K562 (cell line): Measurements from ENCODE around the gene PTPRG. TPM values are rescaled to one million over a fixed set of nuclear protein-coding genes. Genes with fewer than 3 reads are reported as not detected.

Experiments
- ATAC-seq: fragments of 200-7000 bp; cut with Tn5 transposase; 3 replicates; pipeline ENCODE4 v1.9.1; 2020; ENCODE audit warnings: moderate library complexity
- BruUV-seq: library from RNA; stranded (reverse); fragments of 400-500 nt; replicated peaks from 2 replicates; lab custom pipeline; 2021; lab: Mats Ljungman, UMichigan
- CTCF ChIA-PET: fragments of 300-600 bp; formaldehyde crosslinking; extraction: SDS; loops from one replicate; lab custom pipeline; 2021; ENCODE audit warnings: low intra/inter-chr PET ratio; lab: Yijun Ruan, JAX
- POLR2A ChIA-PET: fragments of 300-600, 350-650 bp; sonication (Branson Sonifier 250); formaldehyde crosslinking; extraction: SDS; loops from one replicate; lab custom pipeline; 2021; ENCODE audit warnings: antibody characterized with exemption, inconsistent platforms; lab: Yijun Ruan, JAX
- DNase-seq, 4 experiments: peaks; one replicate each; pipeline versions ENCODE4 v3.0.0 to v3.0.0-alpha.2; 2011 to 2018; ENCODE audit warnings: low spot score in 3 of 4, mixed read lengths in 3 of 4; ENCODE audit errors: extremely low read depth in 1 of 4
- FAIRE-seq: peaks from 2 replicates; lab custom pipeline; 2011; peaks lifted over from hg19 to GRCh38; lab: Jason Lieb, UNC
- H2AFZ ChIP-seq: 2 replicates; pipeline ENCODE4 v1.6.0; 2011; ENCODE audit warnings: low read depth, low read length, control low read depth, inconsistent platforms
- H3K27ac ChIP-seq: fragments of 200-600 bp; 3 replicates; pipeline ENCODE4 v1.8.0; 2011; ENCODE audit warnings: low read depth, mild to moderate bottlenecking, control low read depth, inconsistent platforms, low read length, moderate library complexity, mixed read lengths; ENCODE audit errors: extremely low read depth
- H3K27me3 ChIP-seq, 2 experiments: fragments of 300-600 bp in 1 of 2; 2 replicates in 1 of 2; 3 replicates in 1 of 2; pipeline versions ENCODE4 v1.6.0 to v1.8.0; 2011; ENCODE audit warnings: inconsistent platforms in 2 of 2, low read length in 2 of 2, mild to moderate bottlenecking in 1 of 2, mixed read lengths in 1 of 2, moderate library complexity in 1 of 2; ENCODE audit not compliant: control insufficient read depth in 2 of 2, insufficient read depth in 2 of 2
- H3K36me3 ChIP-seq: fragments of 300-600 bp; 3 replicates; pipeline ENCODE4 v1.8.0; 2011; ENCODE audit warnings: mild to moderate bottlenecking, low read length, inconsistent platforms; ENCODE audit not compliant: control insufficient read depth, insufficient read depth
- H3K4me1 ChIP-seq, 2 experiments: fragments of 200-600 bp in 1 of 2; replicated peaks in 1 of 2; 2 replicates in 1 of 2; 3 replicates in 1 of 2; pipeline versions ENCODE4 v1.5.1 to v1.8.0; 2011; ENCODE audit warnings: inconsistent platforms in 2 of 2, low read length in 2 of 2, mild to moderate bottlenecking in 1 of 2, mixed read lengths in 1 of 2, moderate library complexity in 1 of 2; ENCODE audit not compliant: control insufficient read depth in 2 of 2, insufficient read depth in 2 of 2
- H3K4me2 ChIP-seq: 2 replicates; pipeline ENCODE4 v1.6.1; 2011; ENCODE audit warnings: low read length, control low read depth, inconsistent platforms, mixed read lengths; ENCODE audit not compliant: insufficient read depth
- H3K4me3 ChIP-seq: fragments of 200-600 bp; sonication (generic), shearing (Covaris generic); 2 replicates; pipeline ENCODE4 v1.5.1; 2016; ENCODE audit warnings: control low read depth, inconsistent platforms
- H3K79me2 ChIP-seq: fragments of 200-600 bp; 3 replicates; pipeline ENCODE4 v1.8.0; 2011; ENCODE audit warnings: low read length, inconsistent platforms; ENCODE audit not compliant: control insufficient read depth, insufficient read depth
- H3K9ac ChIP-seq, 2 experiments: 2 replicates each; pipeline versions ENCODE4 v1.6.0 to v1.6.1; 2011; ENCODE audit warnings: low read depth in 2 of 2, low read length in 2 of 2, control low read depth in 1 of 2, inconsistent platforms in 1 of 2, mild to moderate bottlenecking in 1 of 2, mixed read lengths in 1 of 2; ENCODE audit not compliant: insufficient read depth in 1 of 2
- H3K9me1 ChIP-seq: one replicate; pipeline ENCODE4 v1.6.0; 2011; ENCODE audit warnings: inconsistent platforms, mild to moderate bottlenecking, low read length, moderate library complexity; ENCODE audit not compliant: control insufficient read depth, insufficient read depth
- H3K9me3 ChIP-seq: replicated peaks from 2 replicates; pipeline ENCODE4 v1.5.1; 2011; ENCODE audit warnings: low read depth, low read length, inconsistent platforms; ENCODE audit not compliant: control insufficient read depth, insufficient read depth
- H4K20me1 ChIP-seq: replicated peaks from 2 replicates; pipeline ENCODE4 v1.6.1; 2011; ENCODE audit warnings: low read length, inconsistent platforms, mixed read lengths; ENCODE audit not compliant: control insufficient read depth, insufficient read depth
- DMBX1 ChIP-seq: fragments of 250-450 bp; sonication (Bioruptor Pico); IDR thresholded peaks from 2 replicates; pipeline ENCODE4 v1.8.0; 2022; ENCODE audit warnings: inconsistent platforms, mild to moderate bottlenecking, moderate library complexity, borderline replicate concordance
- KLF6 ChIP-seq: fragments of 250-450 bp; sonication (Bioruptor Pico); IDR thresholded peaks from 2 replicates; pipeline ENCODE4 v1.4.0; 2020; ENCODE audit warnings: mild to moderate bottlenecking, moderate library complexity, borderline replicate concordance
- LEF1 ChIP-seq: fragments of 450-650 bp; IDR thresholded peaks from 2 replicates; pipeline ENCODE4 v1.6.1; 2016; ENCODE audit warnings: mild to moderate bottlenecking
- POLR2A ChIP-seq: fragments of 450-650 bp; conservative IDR thresholded peaks from 2 replicates; pipeline ENCODE4 v1.6.1; 2016
- SMC3 ChIP-seq: conservative IDR thresholded peaks from 2 replicates; pipeline ENCODE4 v1.6.1; 2011; ENCODE audit warnings: low read depth, low read length, improper control_type of control experiment; ENCODE audit not compliant: insufficient read depth
- USF2 ChIP-seq: sonication (generic); formaldehyde crosslinking; IDR thresholded peaks from 2 replicates; pipeline ENCODE4 v1.5.0; 2020; ENCODE audit warnings: missing genetic modification reagents
- ZNF395 ChIP-seq: fragments of 200-800 bp; sonication (Bioruptor generic); IDR thresholded peaks from 2 replicates; pipeline ENCODE4 v1.6.1; 2017; ENCODE audit warnings: missing genetic modification characterization, missing compliant biosample characterization
- ZNF436 ChIP-seq: fragments of 250-450, 450-650 bp; sonication (Bioruptor Pico); formaldehyde crosslinking; IDR thresholded peaks from 2 replicates; pipeline ENCODE4 v1.7.0; 2020; ENCODE audit warnings: mild to moderate bottlenecking
- ZNF77 ChIP-seq: fragments of 250-450 bp; sonication (Bioruptor Pico); IDR thresholded peaks from 2 replicates; pipeline ENCODE4 v1.5.0; 2020
- ZNF79 ChIP-seq: fragments of 250-450 bp; sonication (Bioruptor Pico); IDR thresholded peaks from 2 replicates; pipeline ENCODE4 v1.4.0; 2020; ENCODE audit warnings: low read depth, mild to moderate bottlenecking, moderate library complexity
- WGBS: fragments of 100-300 bp; shearing (Covaris generic); methylation state at CpG from one replicate; pipeline ENCODE4 v1.1.6; 2016; ENCODE audit warnings: low coverage, mixed read lengths; ENCODE audit not compliant: insufficient coverage; ENCODE audit errors: missing lambda C conversion rate; 5-methylcytosine and 5-hydroxymethylcytosine counted together
- in situ Hi-C: fragments of 300-500 bp; cut with MboI; formaldehyde crosslinking; loops from 4 replicates; pipeline ENCODE4 v1.15.0; 2018; ENCODE audit warnings: inconsistent platforms, mixed read lengths
- intact Hi-C: fragments of 100-400 bp; cut with micrococcal nuclease; formaldehyde crosslinking; loops from 2 replicates; pipeline ENCODE4 v1.14.2; 2022
- polyA plus RNA-seq, 8 experiments: library from polyadenylated mRNA; depleted of rRNA in 4 of 8; stranded (reverse) in 5 of 8; unstranded in 3 of 8; fragments of >200 nt; fragmentation: Nextera tagmentation in 2 of 8; fragmentation: Illumina TruSeq in 1 of 8; extraction: Ambion mirVana in 2 of 8; extraction: Trizol in 1 of 8; gene quantifications; 2 replicates each; pipeline versions ENCODE4 v1.2.1 to v1.2.3, GENCODE V29; 2011 to 2014; ENCODE audit warnings: inconsistent platforms in 1 of 8, missing spikeins in 1 of 8
- total RNA-seq, 7 experiments: library from RNA; depleted of rRNA in 6 of 7; stranded (reverse); fragments of >200 nt in 6 of 7; fragmentation: Illumina TruSeq in 2 of 7; extraction: Trizol in 2 of 7; gene quantifications; 2 replicates each; pipeline versions ENCODE4 v1.2.1 to v1.2.3, GENCODE V29; 2011 to 2021; ENCODE audit warnings: low replicate concordance in 1 of 7

Gene PTPRG
- total and polyA plus RNA-seq, 9 of the 15 experiments (the other 6 are each of a cell fraction or from before 2014, with no cell fraction given), result 0.16 TPM; not detected in 8

- in situ Hi-C loops, result no loop called here
- no peak overlapping the region for H3K9ac ChIP-seq
- BruUV-seq, result no TSS peak
These were observed 210.6 kb downstream of the PTPRG start for GRCh38 chr3:61771976-61772375.

More at GRCh38 chr3:61771976-61772375, 210.6 kb downstream of the PTPRG start:
- no peak overlapping the region for H3K4me3 ChIP-seq
- H3K9me3 ChIP-seq, result no peaks in the 10 kb centered on the region
- no peaks in the 10 kb centered on the region for H4K20me1 ChIP-seq
- FAIRE-seq (no peak), ATAC-seq (no peak), DNase-seq (no peak)
- WGBS, result 4% methylated on average over 5 of the region's 6 CpGs
- intact Hi-C loops, result no loop called here
- H3K4me2 ChIP-seq, result no peak overlapping the region
- TF ChIP-seq ZNF79 (CRISPR knock-in tag) (no peak), POLR2A (no peak), ZNF436 (CRISPR knock-in tag) (no peak), ZNF77 (no peak), KLF6 (CRISPR knock-in tag) (no peak), LEF1 (no peak), DMBX1 (no peak), ZNF395 (no peak), SMC3 (no peak), USF2 (CRISPR knock-in tag) (no peak)
- H3K27ac ChIP-seq, result no peak overlapping the region
- H3K4me1 ChIP-seq, result no peaks in the 10 kb centered on the region
- no peak overlapping the region for H2AFZ ChIP-seq
- H3K27me3 ChIP-seq, result no peaks in the 10 kb centered on the region
- no peaks in the 10 kb centered on the region for H3K79me2 ChIP-seq
- no peaks in the 10 kb centered on the region for H3K9me1 ChIP-seq
- no peaks in the 10 kb centered on the region for H3K36me3 ChIP-seq
- ChIA-PET CTCF (no interaction called here), POLR2A (interaction anchor here (0.8 kb wide), 1 partner anchor 417 kb away, joined by 3 read pairs; no protein-coding TSS in a partner anchor)
